IMR-90 (cell line): ENCODE data around the gene LPAR1. TPM values are rescaled to one million over a fixed set of nuclear protein-coding genes. Genes with fewer than 3 reads are reported as not detected.

Experiments used
- ATAC-seq: fragments of 200-7000 bp; cut with Tn5 transposase; 2 replicates; pipeline ENCODE4 v1.9.1; 2020; ENCODE audit warnings: low read depth, mild to moderate bottlenecking, moderate library complexity
- BruUV-seq: library from RNA; stranded (reverse); fragments of 400-500 nt; replicated peaks from 2 replicates; lab custom pipeline; 2021; lab: Mats Ljungman, UMichigan
- CTCF ChIA-PET: fragments of 300-600 bp; formaldehyde crosslinking; extraction: SDS; loops from one replicate; lab custom pipeline; 2021; ENCODE audit warnings: antibody characterized with exemption; lab: Yijun Ruan, JAX
- POLR2A ChIA-PET: fragments of 300-600 bp; sonication (Branson Sonifier 250); formaldehyde crosslinking; loops from one replicate; lab custom pipeline; 2022; ENCODE audit warnings: antibody characterized with exemption; ENCODE audit not compliant: unreplicated experiment; lab: Charles Lee
- DNase-seq: peaks from one replicate; pipeline ENCODE4 v3.0.0; 2013
- H2AFZ ChIP-seq: replicated peaks from 2 replicates; pipeline ENCODE3; 2013; ENCODE audit warnings: low read length, mild to moderate bottlenecking; ENCODE audit not compliant: poor library complexity
- H2AK5ac ChIP-seq: 2 replicates; pipeline ENCODE4 v1.6.1; 2013; ENCODE audit warnings: low read depth, low read length, inconsistent platforms
- H2AK9ac ChIP-seq: replicated peaks from 2 replicates; pipeline ENCODE3; 2013; ENCODE audit warnings: mild to moderate bottlenecking, low read depth, low read length, moderate library complexity; ENCODE audit not compliant: poor library complexity
- H2BK120ac ChIP-seq: 2 replicates; pipeline ENCODE4 v1.6.1; 2013; ENCODE audit warnings: low read depth, low read length, inconsistent platforms
- H2BK15ac ChIP-seq: 3 replicates; pipeline ENCODE4 v1.6.1; 2013; ENCODE audit warnings: low read depth, low read length, inconsistent platforms
- H2BK20ac ChIP-seq: 2 replicates; pipeline ENCODE4 v1.6.1; 2013; ENCODE audit warnings: low read depth, mild to moderate bottlenecking, inconsistent platforms, low read length, moderate library complexity
- H2BK5ac ChIP-seq: 2 replicates; pipeline ENCODE4 v1.6.1; 2013; ENCODE audit warnings: mild to moderate bottlenecking, low read depth, low read length, inconsistent platforms; ENCODE audit not compliant: poor library complexity, severe bottlenecking
- H3K14ac ChIP-seq: replicated peaks from 2 replicates; pipeline ENCODE4 v1.6.1; 2013; ENCODE audit warnings: low read depth, low read length, inconsistent platforms
- H3K18ac ChIP-seq: 2 replicates; pipeline ENCODE4 v1.6.1; 2013; ENCODE audit warnings: low read depth, low read length, control low read depth
- H3K23ac ChIP-seq: 2 replicates; pipeline ENCODE4 v1.6.1; 2013; ENCODE audit warnings: low read depth, low read length, inconsistent platforms
- H3K27ac ChIP-seq: 2 replicates; pipeline ENCODE4 v1.5.1; 2013; ENCODE audit warnings: mild to moderate bottlenecking, control low read depth, low read length; ENCODE audit not compliant: insufficient read depth
- H3K27me3 ChIP-seq: 2 replicates; pipeline ENCODE4 v1.6.1; 2013; ENCODE audit warnings: low read length; ENCODE audit not compliant: control insufficient read depth, insufficient read depth
- H3K36me3 ChIP-seq: 2 replicates; pipeline ENCODE4 v1.6.1; 2013; ENCODE audit warnings: low read length, mixed read lengths; ENCODE audit not compliant: control insufficient read depth, insufficient read depth
- H3K4ac ChIP-seq: 2 replicates; pipeline ENCODE4 v1.6.1; 2013; ENCODE audit warnings: low read depth, low read length, inconsistent platforms
- H3K4me1 ChIP-seq: 2 replicates; pipeline ENCODE4 v1.6.1; 2013; ENCODE audit warnings: low read length, mixed read lengths; ENCODE audit not compliant: control insufficient read depth, insufficient read depth
- H3K4me2 ChIP-seq: 2 replicates; pipeline ENCODE4 v1.6.1; 2013; ENCODE audit warnings: low read depth, mild to moderate bottlenecking, control low read depth, low read length, moderate library complexity
- H3K4me3 ChIP-seq: 2 replicates; pipeline ENCODE4 v1.5.1; 2013; ENCODE audit warnings: low read depth, mild to moderate bottlenecking, control low read depth, low read length, moderate library complexity; ENCODE audit not compliant: insufficient read depth
- H3K56ac ChIP-seq: 2 replicates; pipeline ENCODE4 v1.6.1; 2013; ENCODE audit warnings: low read length, inconsistent platforms; ENCODE audit not compliant: insufficient read depth; ENCODE audit errors: extremely low read depth
- H3K79me1 ChIP-seq, 2 experiments: 2 replicates each; pipeline ENCODE4 v1.6.1; 2013; ENCODE audit warnings: low read length in 2 of 2, inconsistent platforms in 1 of 2, low read depth in 1 of 2
- H3K9ac ChIP-seq: 2 replicates; pipeline ENCODE4 v1.6.1; 2013; ENCODE audit warnings: low read depth, low read length, control low read depth
- H3K9me1 ChIP-seq: 2 replicates; pipeline ENCODE4 v1.6.1; 2013; ENCODE audit warnings: low read length, inconsistent platforms; ENCODE audit not compliant: insufficient read depth
- H3K9me3 ChIP-seq: 2 replicates; pipeline ENCODE4 v1.6.1; 2013; ENCODE audit warnings: low read length; ENCODE audit not compliant: control insufficient read depth, insufficient read depth
- H4K20me1 ChIP-seq: 2 replicates; pipeline ENCODE4 v1.6.1; 2013; ENCODE audit warnings: low read length, inconsistent platforms; ENCODE audit not compliant: insufficient read depth
- H4K5ac ChIP-seq: 2 replicates; pipeline ENCODE4 v1.6.1; 2013; ENCODE audit warnings: mild to moderate bottlenecking, low read depth, low read length, control low read depth
- H4K8ac ChIP-seq, 2 experiments: 2 replicates each; pipeline ENCODE4 v1.6.1; 2013; ENCODE audit warnings: low read depth in 2 of 2, low read length in 2 of 2, control low read depth in 1 of 2, inconsistent platforms in 1 of 2
- H4K91ac ChIP-seq: 2 replicates; pipeline ENCODE4 v1.6.1; 2013; ENCODE audit warnings: low read depth, low read length, inconsistent platforms; ENCODE audit not compliant: insufficient read depth
- BHLHE40 ChIP-seq: fragments of 150-350 bp; IDR thresholded peaks from 2 replicates; pipeline ENCODE4 v1.6.1; 2016; ENCODE audit warnings: mild to moderate bottlenecking, low read depth, low read length
- CEBPB ChIP-seq: IDR thresholded peaks from 2 replicates; pipeline ENCODE4 v1.6.1; 2012; ENCODE audit warnings: low read depth, low read length, improper control_type of control experiment
- CHD1 ChIP-seq: IDR thresholded peaks from 2 replicates; pipeline ENCODE4 v1.6.1; 2012; ENCODE audit warnings: low read depth, low read length, improper control_type of control experiment
- FOS ChIP-seq: fragments of 150-350 bp; IDR thresholded peaks from 2 replicates; pipeline ENCODE4 v1.6.1; 2016; ENCODE audit warnings: low read depth, low read length
- MAFK ChIP-seq: IDR thresholded peaks from 2 replicates; pipeline ENCODE4 v1.6.1; 2012; ENCODE audit warnings: low read depth, low read length, improper control_type of control experiment
- MAZ ChIP-seq: IDR thresholded peaks from 2 replicates; pipeline ENCODE4 v1.6.1; 2012; ENCODE audit warnings: low read depth, mild to moderate bottlenecking, low read length, improper control_type of control experiment, moderate library complexity, borderline replicate concordance
- MXI1 ChIP-seq: IDR thresholded peaks from 2 replicates; pipeline ENCODE4 v1.6.1; 2012; ENCODE audit warnings: low read depth, mild to moderate bottlenecking, low read length, moderate library complexity, borderline replicate concordance
- NFE2L2 ChIP-seq: fragments of 150-350 bp; IDR thresholded peaks from 2 replicates; pipeline ENCODE4 v1.6.1; 2016; ENCODE audit warnings: low read depth, mild to moderate bottlenecking, low read length
- POLR2A ChIP-seq: IDR thresholded peaks from 2 replicates; pipeline ENCODE4 v1.6.1; 2012; ENCODE audit warnings: mild to moderate bottlenecking, low read depth, low read length
- RAD21 ChIP-seq: IDR thresholded peaks from 2 replicates; pipeline ENCODE4 v1.6.1; 2012; ENCODE audit warnings: low read length, improper control_type of control experiment
- RFX5 ChIP-seq: IDR thresholded peaks from 2 replicates; pipeline ENCODE4 v1.8.0; 2012; ENCODE audit warnings: low read depth, mild to moderate bottlenecking, low read length, moderate library complexity
- SMC3 ChIP-seq: fragments of 150-350 bp; IDR thresholded peaks from 2 replicates; pipeline ENCODE4 v1.6.1; 2016; ENCODE audit warnings: low read depth, mild to moderate bottlenecking, antibody characterized with exemption, low read length, moderate library complexity
- WGBS, 2 experiments: methylation state at CpG; one replicate each; pipeline versions ENCODE4 v1.1.5 to v1.1.7; 2013; ENCODE audit warnings: missing lambda C conversion rate in 2 of 2; ENCODE audit not compliant: insufficient read length in 1 of 2; ENCODE audit errors: extremely low coverage in 2 of 2; 5-methylcytosine and 5-hydroxymethylcytosine counted together
- dilution Hi-C: fragments of 300-500 bp; cut with HindIII; formaldehyde crosslinking; loops from one replicate; pipeline ENCODE4 v1.14.3; 2018; ENCODE audit warnings: low sequenced_read_pairs; ENCODE audit not compliant: unreplicated experiment
- in situ Hi-C: fragments of 300-500 bp; cut with MboI; formaldehyde crosslinking; loops from 3 replicates; pipeline ENCODE4 v1.14.3; 2019; ENCODE audit warnings: low sequenced_read_pairs, inconsistent platforms, mixed read lengths
- intact Hi-C: fragments of 100-400 bp; cut with micrococcal nuclease; formaldehyde crosslinking; loops from 2 replicates; pipeline ENCODE4 v1.10.0; 2022
- polyA plus RNA-seq, 3 experiments: library from polyadenylated mRNA; depleted of rRNA; stranded (reverse); fragments of >200 nt; gene quantifications; 2 replicates each; pipeline ENCODE4 v1.2.3, GENCODE V29; 2012; ENCODE audit warnings: low replicate concordance in 1 of 3
- total RNA-seq: library from RNA; depleted of rRNA; stranded (reverse); fragments of >200 nt; gene quantifications from 2 replicates; pipeline ENCODE4 v1.2.3, GENCODE V29; 2012
- TF ChIP-seq, protein P1 (sequence below): fragments of 150-350 bp; IDR thresholded peaks from 2 replicates; pipeline ENCODE4 v1.6.1; 2016; ENCODE audit warnings: low read depth, mild to moderate bottlenecking, low read length, moderate library complexity, borderline replicate concordance
- TF ChIP-seq, protein P2 (sequence below): conservative IDR thresholded peaks from 2 replicates; pipeline ENCODE4 v1.5.1; 2012; ENCODE audit warnings: mild to moderate bottlenecking, low read depth, low read length, improper control_type of control experiment

The LPAR1 gene
- total and polyA plus RNA-seq, 2 of the 4 experiments (the other 2 are of a cell fraction), result 171 to 315 TPM

DNA sequence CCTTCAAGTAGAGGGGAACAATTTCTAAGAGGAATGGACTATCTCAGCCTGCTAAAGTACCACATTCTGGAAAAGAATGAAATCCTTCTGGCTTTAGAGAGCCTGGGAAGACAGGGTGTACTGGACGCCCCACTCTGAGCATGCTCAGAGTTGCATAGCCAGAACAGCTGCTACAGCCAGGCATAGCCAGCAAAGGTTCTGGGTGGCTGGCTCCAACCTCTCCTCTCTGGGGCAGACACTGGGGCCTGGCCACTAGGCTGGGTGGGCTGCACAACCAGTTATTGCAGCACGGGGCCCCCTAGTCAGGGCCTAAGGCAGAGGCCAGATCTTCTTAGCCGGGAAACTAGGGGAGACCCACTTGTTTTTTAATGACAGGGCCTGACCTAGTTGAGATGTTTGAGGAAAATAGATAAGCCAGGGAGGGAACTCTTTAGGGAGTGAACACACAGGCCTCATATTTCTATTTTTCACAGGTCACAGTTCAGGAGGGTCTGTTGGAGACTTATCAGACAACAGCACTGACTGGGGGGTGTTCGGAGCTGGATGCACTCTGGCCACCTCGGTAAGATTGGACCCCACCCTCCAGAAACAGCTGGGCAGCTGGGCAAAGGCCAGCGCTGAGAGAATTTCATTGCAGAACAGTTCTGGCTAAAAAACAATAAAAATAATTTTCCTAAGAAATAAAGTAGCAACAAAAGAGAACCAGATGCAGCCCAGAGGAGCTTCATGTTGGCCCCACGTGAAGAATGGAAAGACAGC, 142.9 kb downstream of the LPAR1 start:
- Histone ChIP-seq H3K27ac (peak overlapping the region; percentile 39; the same call in 1 of the 2 replicates), H2AFZ (peak overlapping the region; percentile 26), H4K5ac (peak overlapping the region; percentile 20; the same call in 1 of the 2 replicates), H3K4ac (no peak overlapping the region), H4K91ac (no peak overlapping the region), H2BK5ac (peak overlapping the region; percentile 0), H2AK9ac (peak overlapping the region; percentile 44), H3K14ac (0 out of 2 replicates have a peak overlapping the region, but pooled peaks have one; percentile 0), H4K8ac (peak overlapping the region in 1 of 2 experiments; percentile 48; a peak in 1 of 4 replicates), H3K9me3 (no peaks in the 10 kb centered on the region), H2BK20ac (no peak overlapping the region), H2AK5ac (0 out of 2 replicates have a peak overlapping the region, but pooled peaks have one; percentile 33), H3K36me3 (peaks cover 13% of the 10 kb centered on the region), H3K9me1 (peaks cover 2% of the 10 kb centered on the region), H3K79me1 (peaks cover 33 to 70% of the 10 kb centered on the region in 2 experiments), H3K4me2 (no peak overlapping the region), H3K9ac (no peak overlapping the region), H4K20me1 (peaks cover 7% of the 10 kb centered on the region; the same call in 1 of the 2 replicates), H3K4me1 (peaks cover 11% of the 10 kb centered on the region), H3K56ac (no peak overlapping the region), H3K4me3 (no peak overlapping the region), H3K27me3 (no peaks in the 10 kb centered on the region), H3K23ac (peak overlapping the region; percentile 10; the same call in 1 of the 2 replicates), H2BK120ac (no peak overlapping the region), H3K18ac (peak overlapping the region; percentile 7; the same call in 1 of the 2 replicates), H2BK15ac (no peak overlapping the region; the same call in 2 of the 3 replicates)
- dilution Hi-C loops, result no loop called here
- peak; percentile 19 for ATAC-seq
- POLR2A ChIA-PET, result no interaction called here
- in situ Hi-C loops, result no loop called here
- no TSS peak for BruUV-seq
- DNase-seq, result no peak
- intact Hi-C loops, result no loop called here
- 41% methylated on average over 3 of the region's 7 CpGs; no CpG with 5 or more reads in 1 of the 2 experiments for WGBS, 2 experiments
- CTCF ChIA-PET, result no interaction called here
- TF ChIP-seq, protein P1, sequence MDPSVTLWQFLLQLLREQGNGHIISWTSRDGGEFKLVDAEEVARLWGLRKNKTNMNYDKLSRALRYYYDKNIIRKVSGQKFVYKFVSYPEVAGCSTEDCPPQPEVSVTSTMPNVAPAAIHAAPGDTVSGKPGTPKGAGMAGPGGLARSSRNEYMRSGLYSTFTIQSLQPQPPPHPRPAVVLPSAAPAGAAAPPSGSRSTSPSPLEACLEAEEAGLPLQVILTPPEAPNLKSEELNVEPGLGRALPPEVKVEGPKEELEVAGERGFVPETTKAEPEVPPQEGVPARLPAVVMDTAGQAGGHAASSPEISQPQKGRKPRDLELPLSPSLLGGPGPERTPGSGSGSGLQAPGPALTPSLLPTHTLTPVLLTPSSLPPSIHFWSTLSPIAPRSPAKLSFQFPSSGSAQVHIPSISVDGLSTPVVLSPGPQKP, result no peak
- TF ChIP-seq FOS (no peak), MAZ (no peak), RFX5 (no peak), POLR2A (no peak), NFE2L2 (no peak), BHLHE40 (no peak), CEBPB (no peak), CHD1 (no peak), MXI1 (no peak), MAFK (no peak), SMC3 (no peak), RAD21 (no peak)
- TF ChIP-seq, protein P2, sequence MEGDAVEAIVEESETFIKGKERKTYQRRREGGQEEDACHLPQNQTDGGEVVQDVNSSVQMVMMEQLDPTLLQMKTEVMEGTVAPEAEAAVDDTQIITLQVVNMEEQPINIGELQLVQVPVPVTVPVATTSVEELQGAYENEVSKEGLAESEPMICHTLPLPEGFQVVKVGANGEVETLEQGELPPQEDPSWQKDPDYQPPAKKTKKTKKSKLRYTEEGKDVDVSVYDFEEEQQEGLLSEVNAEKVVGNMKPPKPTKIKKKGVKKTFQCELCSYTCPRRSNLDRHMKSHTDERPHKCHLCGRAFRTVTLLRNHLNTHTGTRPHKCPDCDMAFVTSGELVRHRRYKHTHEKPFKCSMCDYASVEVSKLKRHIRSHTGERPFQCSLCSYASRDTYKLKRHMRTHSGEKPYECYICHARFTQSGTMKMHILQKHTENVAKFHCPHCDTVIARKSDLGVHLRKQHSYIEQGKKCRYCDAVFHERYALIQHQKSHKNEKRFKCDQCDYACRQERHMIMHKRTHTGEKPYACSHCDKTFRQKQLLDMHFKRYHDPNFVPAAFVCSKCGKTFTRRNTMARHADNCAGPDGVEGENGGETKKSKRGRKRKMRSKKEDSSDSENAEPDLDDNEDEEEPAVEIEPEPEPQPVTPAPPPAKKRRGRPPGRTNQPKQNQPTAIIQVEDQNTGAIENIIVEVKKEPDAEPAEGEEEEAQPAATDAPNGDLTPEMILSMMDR, result no peak
